GM12891 (cell line): Measurements from ENCODE around the gene PCGF3.

Experiments
- PAX5 ChIP-seq: IDR thresholded peaks from 2 replicates; pipeline ENCODE4 v1.6.1; 2011; ENCODE audit warnings: low read length, moderate library complexity, mild to moderate bottlenecking; ENCODE audit not compliant: insufficient read depth, severe bottlenecking
- POLR2A ChIP-seq: IDR thresholded peaks from 2 replicates; pipeline ENCODE4 v1.6.1; 2011; ENCODE audit warnings: low read depth, low read length, control low read depth
- POLR2AphosphoS5 ChIP-seq: IDR thresholded peaks from 2 replicates; pipeline ENCODE4 v1.6.1; 2011; ENCODE audit warnings: low read depth, low read length, control low read depth
- TAF1 ChIP-seq: IDR thresholded peaks from 2 replicates; pipeline ENCODE4 v1.6.1; 2011; ENCODE audit warnings: low read depth, low read length, control low read depth

GRCh38 chr4:742742-743311, 37.2 kb downstream of the PCGF3 start:
- TF ChIP-seq PAX5 (no peak), POLR2AphosphoS5 (no peak), POLR2A (no peak), TAF1 (no peak)
